Right lobe of liver (tissue), 4 donors: ENCODE measurements around the gene NDUFA12.

ENCODE experiments used
- CTCF ChIP-seq, 4 donors: fragments of 200-600 bp in 3 of 4; fragments of 450-650 bp in 1 of 4; IDR thresholded peaks; one replicate each; pipeline versions ENCODE4 v1.5.1 to v1.8.0; 2016 to 2022; ENCODE audit warnings: antibody characterized with exemption in 4 of 4, mild to moderate bottlenecking in 2 of 4
- POLR2A ChIP-seq: fragments of 450-650 bp; IDR thresholded peaks from one replicate; pipeline ENCODE4 v1.6.1; 2017; ENCODE audit warnings: antibody characterized with exemption, mild to moderate bottlenecking
- donor health status: DM: no; HTN: no; CAD: no.
- donor health status: DM: no; HTN: no; CAD: no.
- donor health status: DM: no; HTN: yes; CAD: no.

DNA sequence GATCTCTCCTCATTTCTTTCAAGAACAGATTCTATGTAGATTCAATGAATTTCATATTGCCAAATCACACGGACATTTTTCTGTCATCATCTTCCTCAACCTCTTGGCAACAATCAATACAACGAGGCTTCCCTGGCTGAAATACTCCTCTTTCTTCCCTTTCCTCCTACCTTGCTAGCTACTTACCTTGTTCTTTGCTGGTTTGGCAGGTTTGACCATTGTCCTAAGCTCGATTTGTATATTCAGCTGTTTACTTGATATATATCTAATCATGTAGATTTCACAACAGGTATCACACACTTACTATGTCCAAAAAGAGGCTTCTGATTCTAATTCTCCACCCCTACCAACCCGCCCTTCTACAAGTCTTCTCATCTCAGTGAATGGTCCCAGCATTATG lies 23.6 kb downstream of the NDUFA12 start:
- TF ChIP-seq CTCF (IDR thresholded peaks at IDR 0.05), result no peak
- TF ChIP-seq POLR2A, result no peak
